HL-60 (cell line): Measurements from ENCODE around the gene KIF26B.

ENCODE experiments used
- GABPA ChIP-seq: IDR thresholded peaks from 2 replicates; pipeline ENCODE4 v1.6.1; 2012; ENCODE audit warnings: low read depth
- POLR2AphosphoS5 ChIP-seq: IDR thresholded peaks from 2 replicates; pipeline ENCODE4 v1.6.1; 2012; ENCODE audit warnings: low read depth
- SPI1 ChIP-seq: IDR thresholded peaks from 2 replicates; pipeline ENCODE4 v1.6.1; 2012; ENCODE audit warnings: low read depth, mild to moderate bottlenecking, borderline replicate concordance
- TF ChIP-seq, protein P1 (sequence below): IDR thresholded peaks from one replicate; pipeline ENCODE4 v1.5.1; 2011; ENCODE audit warnings: low read length, control low read depth, inconsistent platforms; ENCODE audit not compliant: insufficient read depth
- TF ChIP-seq, protein P2 (sequence below): IDR thresholded peaks from 2 replicates; pipeline ENCODE4 v1.6.1; 2012; ENCODE audit warnings: low read depth; ENCODE audit not compliant: insufficient replicate concordance

DNA sequence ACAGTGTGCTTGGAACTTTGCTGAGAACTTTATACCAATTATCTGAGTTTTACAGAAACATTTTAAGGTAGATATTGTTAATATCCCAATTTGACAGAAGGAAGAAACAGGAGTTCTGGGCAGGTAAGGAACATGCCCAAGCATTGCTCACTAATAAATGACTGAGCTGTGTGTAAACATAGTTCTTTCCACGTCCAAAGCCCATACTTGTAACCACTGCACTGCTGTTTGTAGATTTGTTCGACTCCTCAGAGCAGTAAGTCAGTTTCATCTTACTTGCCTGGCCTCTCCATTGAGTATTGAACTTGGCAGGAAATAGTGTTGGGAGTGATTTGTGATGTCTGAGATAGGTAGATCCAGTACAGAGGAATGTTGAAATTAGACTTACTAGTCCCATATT is 335.1 kb downstream of the KIF26B start:
- TF ChIP-seq, protein P1, sequence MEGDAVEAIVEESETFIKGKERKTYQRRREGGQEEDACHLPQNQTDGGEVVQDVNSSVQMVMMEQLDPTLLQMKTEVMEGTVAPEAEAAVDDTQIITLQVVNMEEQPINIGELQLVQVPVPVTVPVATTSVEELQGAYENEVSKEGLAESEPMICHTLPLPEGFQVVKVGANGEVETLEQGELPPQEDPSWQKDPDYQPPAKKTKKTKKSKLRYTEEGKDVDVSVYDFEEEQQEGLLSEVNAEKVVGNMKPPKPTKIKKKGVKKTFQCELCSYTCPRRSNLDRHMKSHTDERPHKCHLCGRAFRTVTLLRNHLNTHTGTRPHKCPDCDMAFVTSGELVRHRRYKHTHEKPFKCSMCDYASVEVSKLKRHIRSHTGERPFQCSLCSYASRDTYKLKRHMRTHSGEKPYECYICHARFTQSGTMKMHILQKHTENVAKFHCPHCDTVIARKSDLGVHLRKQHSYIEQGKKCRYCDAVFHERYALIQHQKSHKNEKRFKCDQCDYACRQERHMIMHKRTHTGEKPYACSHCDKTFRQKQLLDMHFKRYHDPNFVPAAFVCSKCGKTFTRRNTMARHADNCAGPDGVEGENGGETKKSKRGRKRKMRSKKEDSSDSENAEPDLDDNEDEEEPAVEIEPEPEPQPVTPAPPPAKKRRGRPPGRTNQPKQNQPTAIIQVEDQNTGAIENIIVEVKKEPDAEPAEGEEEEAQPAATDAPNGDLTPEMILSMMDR: no peak
- TF ChIP-seq GABPA (no peak), POLR2AphosphoS5 (no peak), SPI1 (no peak)
- TF ChIP-seq, protein P2, sequence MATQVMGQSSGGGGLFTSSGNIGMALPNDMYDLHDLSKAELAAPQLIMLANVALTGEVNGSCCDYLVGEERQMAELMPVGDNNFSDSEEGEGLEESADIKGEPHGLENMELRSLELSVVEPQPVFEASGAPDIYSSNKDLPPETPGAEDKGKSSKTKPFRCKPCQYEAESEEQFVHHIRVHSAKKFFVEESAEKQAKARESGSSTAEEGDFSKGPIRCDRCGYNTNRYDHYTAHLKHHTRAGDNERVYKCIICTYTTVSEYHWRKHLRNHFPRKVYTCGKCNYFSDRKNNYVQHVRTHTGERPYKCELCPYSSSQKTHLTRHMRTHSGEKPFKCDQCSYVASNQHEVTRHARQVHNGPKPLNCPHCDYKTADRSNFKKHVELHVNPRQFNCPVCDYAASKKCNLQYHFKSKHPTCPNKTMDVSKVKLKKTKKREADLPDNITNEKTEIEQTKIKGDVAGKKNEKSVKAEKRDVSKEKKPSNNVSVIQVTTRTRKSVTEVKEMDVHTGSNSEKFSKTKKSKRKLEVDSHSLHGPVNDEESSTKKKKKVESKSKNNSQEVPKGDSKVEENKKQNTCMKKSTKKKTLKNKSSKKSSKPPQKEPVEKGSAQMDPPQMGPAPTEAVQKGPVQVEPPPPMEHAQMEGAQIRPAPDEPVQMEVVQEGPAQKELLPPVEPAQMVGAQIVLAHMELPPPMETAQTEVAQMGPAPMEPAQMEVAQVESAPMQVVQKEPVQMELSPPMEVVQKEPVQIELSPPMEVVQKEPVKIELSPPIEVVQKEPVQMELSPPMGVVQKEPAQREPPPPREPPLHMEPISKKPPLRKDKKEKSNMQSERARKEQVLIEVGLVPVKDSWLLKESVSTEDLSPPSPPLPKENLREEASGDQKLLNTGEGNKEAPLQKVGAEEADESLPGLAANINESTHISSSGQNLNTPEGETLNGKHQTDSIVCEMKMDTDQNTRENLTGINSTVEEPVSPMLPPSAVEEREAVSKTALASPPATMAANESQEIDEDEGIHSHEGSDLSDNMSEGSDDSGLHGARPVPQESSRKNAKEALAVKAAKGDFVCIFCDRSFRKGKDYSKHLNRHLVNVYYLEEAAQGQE: no peak
